HepG2 (cell line): ENCODE data around the gene UBE2M. TPM values are rescaled to one million over a fixed set of nuclear protein-coding genes. Genes with fewer than 3 reads are reported as not detected.
A peak's percentile ranks its signal among the peaks of the same experiment; 100 is the strongest.

Source experiments
- ARNT2 ChIP-seq: sonication (generic); formaldehyde crosslinking; IDR thresholded peaks from 2 replicates; pipeline ENCODE4 v1.8.0; 2022; ENCODE audit warnings: mild to moderate bottlenecking, low read depth, missing genetic modification reagents, moderate library complexity
- ASH2L ChIP-seq: fragments of 300-600, 200-600 bp; sonication (generic); IDR thresholded peaks from 2 replicates; pipeline ENCODE4 v1.7.0; 2017; ENCODE audit warnings: low read depth, mild to moderate bottlenecking, moderate library complexity, mixed read lengths, low read length; ENCODE audit not compliant: insufficient read length
- GABPA ChIP-seq, 2 experiments: IDR thresholded peaks; 2 replicates each; pipeline ENCODE4 v1.6.1; 2011 to 2016; ENCODE audit warnings: low read depth in 2 of 2, low read length in 1 of 2, missing biosample characterization in 1 of 2, missing genetic modification characterization in 1 of 2
- GFI1 ChIP-seq: sonication (generic); formaldehyde crosslinking; IDR thresholded peaks from 2 replicates; pipeline ENCODE4 v1.5.0; 2020; ENCODE audit warnings: missing genetic modification reagents, mild to moderate bottlenecking, borderline replicate concordance
- HCFC1 ChIP-seq: fragments of 150-350 bp; IDR thresholded peaks from 2 replicates; pipeline ENCODE4 v1.6.1; 2014; ENCODE audit warnings: low read depth, low read length
- KDM2A ChIP-seq: sonication (generic); formaldehyde crosslinking; IDR thresholded peaks from 2 replicates; pipeline ENCODE4 v1.4.0; 2020; ENCODE audit warnings: low read depth, missing genetic modification reagents, borderline replicate concordance
- LCORL ChIP-seq, 2 experiments: fragments of 450-650 bp in 1 of 2; sonication (generic) in 1 of 2; formaldehyde crosslinking in 1 of 2; IDR thresholded peaks; 2 replicates each; pipeline versions ENCODE4 v1.5.0 to v1.6.1; 2017 to 2020; ENCODE audit warnings: antibody characterized with exemption in 1 of 2, missing genetic modification reagents in 1 of 2
- NONO ChIP-seq, 2 experiments: fragments of 450-650 bp in 1 of 2; sonication (generic) in 1 of 2; formaldehyde crosslinking in 1 of 2; IDR thresholded peaks in 1 of 2; conservative IDR thresholded peaks in 1 of 2; 2 replicates each; pipeline versions ENCODE4 v1.6.1 to v1.8.0; 2017 to 2022; ENCODE audit warnings: mild to moderate bottlenecking in 1 of 2, missing genetic modification reagents in 1 of 2, moderate library complexity in 1 of 2
- NR2F2 ChIP-seq: IDR thresholded peaks from 2 replicates; pipeline ENCODE4 v1.6.1; 2012; ENCODE audit warnings: low read depth, inconsistent platforms, borderline replicate concordance
- PAF1 ChIP-seq: IDR thresholded peaks from 2 replicates; pipeline ENCODE4 v1.6.1; 2016; ENCODE audit warnings: missing genetic modification reagents, missing compliant biosample characterization
- PHF8 ChIP-seq: sonication (generic); formaldehyde crosslinking; IDR thresholded peaks from 2 replicates; pipeline ENCODE4 v1.5.0; 2020; ENCODE audit warnings: missing genetic modification reagents
- SALL1 ChIP-seq: sonication (generic); formaldehyde crosslinking; IDR thresholded peaks from 2 replicates; pipeline ENCODE4 v1.8.0; 2022; ENCODE audit warnings: mild to moderate bottlenecking, missing genetic modification reagents
- SIN3B ChIP-seq: fragments of 150-350 bp; IDR thresholded peaks from 2 replicates; pipeline ENCODE4 v1.6.1; 2014; ENCODE audit warnings: low read length
- SNAPC5 ChIP-seq: sonication (generic); formaldehyde crosslinking; IDR thresholded peaks from 2 replicates; pipeline ENCODE4 v1.8.1; 2023; ENCODE audit warnings: mild to moderate bottlenecking, missing genetic modification reagents, borderline replicate concordance
- TEAD3 ChIP-seq: optimal IDR thresholded peaks from 2 replicates; pipeline ENCODE3; 2016; ENCODE audit warnings: borderline replicate concordance
- TFDP1 ChIP-seq: IDR thresholded peaks from 2 replicates; pipeline ENCODE4 v1.6.1; 2016; ENCODE audit warnings: missing compliant biosample characterization, missing genetic modification reagents, borderline replicate concordance
- UBTF ChIP-seq: sonication (generic); formaldehyde crosslinking; IDR thresholded peaks from 2 replicates; pipeline ENCODE4 v1.4.0; 2020; ENCODE audit warnings: mild to moderate bottlenecking, missing genetic modification reagents
- YY1 ChIP-seq: IDR thresholded peaks from 2 replicates; pipeline ENCODE4 v1.6.1; 2011; ENCODE audit warnings: low read length, low read depth, moderate library complexity, mild to moderate bottlenecking; ENCODE audit not compliant: insufficient read depth, insufficient replicate concordance
- ZBTB7B ChIP-seq: sonication (generic); formaldehyde crosslinking; IDR thresholded peaks from 2 replicates; pipeline ENCODE4 v1.4.0; 2020; ENCODE audit warnings: missing genetic modification reagents
- ZNF12 ChIP-seq: sonication (generic); formaldehyde crosslinking; IDR thresholded peaks from 2 replicates; pipeline ENCODE4 v1.5.0; 2020; ENCODE audit warnings: missing genetic modification reagents
- ZNF335 ChIP-seq: sonication (generic); formaldehyde crosslinking; IDR thresholded peaks from 2 replicates; pipeline ENCODE4 v1.4.0; 2020; ENCODE audit warnings: missing genetic modification reagents
- ZNF441 ChIP-seq: sonication (generic); formaldehyde crosslinking; IDR thresholded peaks from 2 replicates; pipeline ENCODE4 v1.7.0; 2021; ENCODE audit warnings: missing genetic modification reagents, borderline replicate concordance
- ZNF460 ChIP-seq: sonication (generic); formaldehyde crosslinking; IDR thresholded peaks from 2 replicates; pipeline ENCODE4 v1.5.1; 2020; ENCODE audit warnings: missing genetic modification reagents, mild to moderate bottlenecking, borderline replicate concordance
- ZNF550 ChIP-seq: sonication (generic); formaldehyde crosslinking; IDR thresholded peaks from 2 replicates; pipeline ENCODE4 v1.4.0; 2020; ENCODE audit warnings: mild to moderate bottlenecking, missing genetic modification reagents, borderline replicate concordance
- ZNF614 ChIP-seq: IDR thresholded peaks from 2 replicates; pipeline ENCODE4 v1.6.1; 2018; ENCODE audit warnings: missing biosample characterization, missing genetic modification reagents, inconsistent platforms, borderline replicate concordance
- ZNF740 ChIP-seq: sonication (generic); formaldehyde crosslinking; IDR thresholded peaks from 2 replicates; pipeline ENCODE4 v1.4.0; 2020; ENCODE audit warnings: missing genetic modification reagents
- polyA plus RNA-seq, 8 experiments: library from polyadenylated mRNA; depleted of rRNA in 3 of 8; stranded (reverse) in 7 of 8; unstranded in 1 of 8; fragments of >200 nt; fragmentation: Illumina TruSeq in 4 of 8; extraction: Trizol in 4 of 8; gene quantifications; 2 replicates each; pipeline versions ENCODE4 v1.2.1 to v1.2.3, GENCODE V29; 2011 to 2016; ENCODE audit warnings: low read depth in 4 of 8, missing spikeins in 1 of 8, mixed read lengths in 1 of 8; ENCODE audit not compliant: insufficient read depth in 1 of 8
- total RNA-seq, 5 experiments: library from RNA; depleted of rRNA; stranded (reverse); fragments of >200 nt; fragmentation: Illumina TruSeq; extraction: Trizol; gene quantifications; 2 replicates each; pipeline ENCODE4 v1.2.3, GENCODE V29; 2016; ENCODE audit warnings: low read depth in 1 of 5

UBE2M gene
- total and polyA plus RNA-seq, 2 of the 13 experiments (the other 11 are each of a cell fraction or from before 2014, with no cell fraction given): 36.2 to 50.3 TPM

GRCh38 chr19:58510084-58510862, 48.1 kb downstream of the UBE2M start (continued):
- TF ChIP-seq ZNF12: no peak
- TF ChIP-seq NR2F2: peak; percentile 89
- no peak for TF ChIP-seq PHF8 (CRISPR knock-in tag)
- no peak for TF ChIP-seq PAF1 (CRISPR knock-in tag)
- TF ChIP-seq TEAD3 (CRISPR knock-in tag): peak; percentile 12
- TF ChIP-seq ASH2L: peak; percentile 9
- no peak; the same call in 1 of the 2 replicates for TF ChIP-seq UBTF (CRISPR knock-in tag)
- TF ChIP-seq SIN3B: no peak
- 0 out of 2 replicates have a peak, but pooled peaks have one; percentile 17 for TF ChIP-seq KDM2A (CRISPR knock-in tag)
- TF ChIP-seq ZNF614 (CRISPR knock-in tag): no peak
- no peak for TF ChIP-seq YY1
- no peak for TF ChIP-seq ZNF335 (CRISPR knock-in tag)
- peak; percentile 92 for TF ChIP-seq ZNF441 (CRISPR knock-in tag)
- no peak for TF ChIP-seq ZNF550 (CRISPR knock-in tag)
- no peak for TF ChIP-seq GABPA (IDR thresholded peaks at IDR 0.05; ENCODE audit: low read depth, low read length)
- peak; percentile 8; the same call in 1 of the 2 replicates for TF ChIP-seq GABPA (CRISPR knock-in tag; IDR thresholded peaks at IDR 0.05; ENCODE audit: low read depth)
- no peak for TF ChIP-seq SNAPC5 (CRISPR knock-in tag)
- no peak for TF ChIP-seq TFDP1 (CRISPR knock-in tag)
- TF ChIP-seq ZNF740 (CRISPR knock-in tag): no peak
- TF ChIP-seq ZBTB7B: no peak
- peak; percentile 23 for TF ChIP-seq SALL1 (CRISPR knock-in tag)
- TF ChIP-seq GFI1: peak; percentile 88; the same call in 1 of the 2 replicates
- peak; percentile 43; the same call in 1 of the 2 replicates for TF ChIP-seq ARNT2 (CRISPR knock-in tag)
- TF ChIP-seq ZNF460 (CRISPR knock-in tag): no peak
- TF ChIP-seq LCORL (IDR thresholded peaks at IDR 0.05): no peak
- peak; percentile 89 for TF ChIP-seq LCORL (CRISPR knock-in tag; IDR thresholded peaks at IDR 0.05)
- no peak for TF ChIP-seq NONO (IDR thresholded peaks at IDR 0.05)
- peak; percentile 30 for TF ChIP-seq NONO (CRISPR knock-in tag; conservative IDR thresholded peaks at IDR 0.05)
- TF ChIP-seq HCFC1: no peak
